Left ventricle myocardium superior (tissue), 1 donor: Measurements from ENCODE around the gene AHCYL1. TPM values are rescaled to one million over a fixed set of nuclear protein-coding genes. Genes with fewer than 3 reads are reported as not detected.
"Not testable (repeated sequence)": the region's sequence is repeated elsewhere in the genome, so short reads cannot be mapped to it uniquely, and the experiment has no call there.

Experiments used
- ATAC-seq: fragments of 200-7000 bp; cut with Tn5 transposase; one replicate; pipeline ENCODE4 v1.9.1; 2020; ENCODE audit warnings: mild to moderate bottlenecking, moderate library complexity
- DNase-seq: peaks from one replicate; pipeline ENCODE4 v3.0.0-alpha.2; 2020
- intact Hi-C: fragments of 100-400 bp; cut with micrococcal nuclease; formaldehyde crosslinking; loops from one replicate; pipeline ENCODE4 v1.11.0; 2022
- long read RNA-seq: library from polyadenylated mRNA; unstranded; transcript quantifications from one replicate; pipeline ENCODE4 v2.0.0, GENCODE V29; 2021
- total RNA-seq: library from RNA; stranded (reverse); fragmentation: NEBNext Ultra II Directional; extraction: Animal tissue kit (Norgen Biotek cat#: 25700); gene quantifications from one replicate; pipeline ENCODE4 v1.2.1, GENCODE V29; 2021
- donor health status: DM: no; HTN: yes; CAD: no; lungs with severe emphysema.

The AHCYL1 gene
- total RNA-seq, result 43.8 TPM
- long read RNA-seq, full-length matches to known transcripts, result 130 of 147 reads
- long read RNA-seq, partial matches to known transcripts, result 3 of 147 reads
- long read RNA-seq, other reads (novel, unspliced or antisense), result 14 of 147 reads

GRCh38 chr1:109984456-109985246 is at the start of gene AHCYL1:
TSS of gene AHCYL1 (plus strand) at chr1:109984765. CDS start at chr1:109985053, 288 bp downstream.
- DNase-seq, result peak; percentile 100
- intact Hi-C loops, result no loop called here
- peak; percentile 96 for ATAC-seq

- ATAC-seq (no peak), DNase-seq (no peak)
- intact Hi-C loops, result no loop called here
Observed at GRCh38 chr1:109935451-109935900, 49.1 kb upstream of the AHCYL1 start.

GRCh38 chr1:109937738-109938137 is 46.8 kb upstream of the AHCYL1 start:
- no peak for ATAC-seq
- DNase-seq, result no peak
- intact Hi-C loops, result no loop called here

GRCh38 chr1:109938556-109938955 is 46.0 kb upstream of the AHCYL1 start:
- intact Hi-C loops, result no loop called here
- no peak for ATAC-seq
- DNase-seq, result no peak

- DNase-seq (no peak), ATAC-seq (no peak)
- intact Hi-C loops, result no loop called here
Observed at GRCh38 chr1:109942434-109942833, 42.1 kb upstream of the AHCYL1 start.

- intact Hi-C loops, result no loop called here
- ATAC-seq (no peak), DNase-seq (no peak)
Observed at GRCh38 chr1:109944541-109944940, 40.0 kb upstream of the AHCYL1 start.

GRCh38 chr1:109946511-109946910 is 38.1 kb upstream of the AHCYL1 start:
- ATAC-seq (no peak), DNase-seq (no peak)
- intact Hi-C loops, result no loop called here

- peak; percentile 20 for ATAC-seq
- DNase-seq, result no peak
- intact Hi-C loops, result no loop called here
Observed at GRCh38 chr1:109947582-109948284, 36.8 kb upstream of the AHCYL1 start.

- ATAC-seq, result no peak
- intact Hi-C loops, result no loop called here
- no peak for DNase-seq
Observed at GRCh38 chr1:109948285-109948630, 36.3 kb upstream of the AHCYL1 start.

GRCh38 chr1:109950038-109950437 is 34.5 kb upstream of the AHCYL1 start:
- DNase-seq (no peak), ATAC-seq (no peak)
- intact Hi-C loops, result no loop called here

GRCh38 chr1:109950509-109950908 is 34.1 kb upstream of the AHCYL1 start:
- DNase-seq (no peak), ATAC-seq (no peak)
- intact Hi-C loops, result no loop called here

- DNase-seq, ATAC-seq, intact Hi-C loops: not testable (repeated sequence)
Observed at GRCh38 chr1:109951501-109951900, 33.1 kb upstream of the AHCYL1 start.

GRCh38 chr1:109954041-109954512 is 30.5 kb upstream of the AHCYL1 start:
- intact Hi-C loops, result no loop called here
- ATAC-seq, result peak; percentile 96
- DNase-seq, result no peak

GRCh38 chr1:109959632-109959973 is 25.0 kb upstream of the AHCYL1 start:
- DNase-seq (no peak), ATAC-seq (no peak)
- intact Hi-C loops, result no loop called here

GRCh38 chr1:109959974-109960744 is 24.4 kb upstream of the AHCYL1 start:
- no peak for DNase-seq
- intact Hi-C loops, result no loop called here
- ATAC-seq, result peak; percentile 42

- ATAC-seq (no peak), DNase-seq (no peak)
- intact Hi-C loops, result no loop called here
Observed at GRCh38 chr1:109960745-109961094, 23.8 kb upstream of the AHCYL1 start.

GRCh38 chr1:109963864-109964263 is 20.7 kb upstream of the AHCYL1 start:
- intact Hi-C loops, result no loop called here
- ATAC-seq (no peak), DNase-seq (no peak)

- intact Hi-C loops, result no loop called here
- DNase-seq (no peak), ATAC-seq (no peak)
Observed at GRCh38 chr1:109969146-109969829, 15.3 kb upstream of the AHCYL1 start.

- intact Hi-C loops, result no loop called here
- ATAC-seq (no peak), DNase-seq (no peak)
Observed at GRCh38 chr1:109969907-109970306, 14.7 kb upstream of the AHCYL1 start.
